GM12878 (cell line): ENCODE data around the gene PPP2R2D.

Experiments used
- BCL11A ChIP-seq: IDR thresholded peaks from 2 replicates; pipeline ENCODE4 v1.6.1; 2011; ENCODE audit warnings: low read depth, low read length
- CHD2 ChIP-seq: IDR thresholded peaks from 2 replicates; pipeline ENCODE4 v1.6.1; 2011; ENCODE audit warnings: low read depth, low read length, improper control_type of control experiment, borderline replicate concordance
- CREM ChIP-seq: IDR thresholded peaks from 2 replicates; pipeline ENCODE4 v1.6.1; 2014; ENCODE audit warnings: antibody characterized with exemption, low read depth
- DPF2 ChIP-seq: fragments of 450-650 bp; IDR thresholded peaks from 2 replicates; pipeline ENCODE4 v1.6.1; 2017; ENCODE audit warnings: mild to moderate bottlenecking
- ESRRA ChIP-seq: IDR thresholded peaks from 2 replicates; pipeline ENCODE4 v1.6.1; 2012; ENCODE audit warnings: mild to moderate bottlenecking, low read length, improper control_type of control experiment
- EZH2 ChIP-seq: IDR thresholded peaks from 2 replicates; pipeline ENCODE4 v1.6.1; 2012; ENCODE audit warnings: low read depth, mild to moderate bottlenecking, control low read depth, inconsistent platforms, low read length, borderline replicate concordance; ENCODE audit not compliant: control insufficient read depth
- NFYB ChIP-seq: IDR thresholded peaks from 2 replicates; pipeline ENCODE4 v1.6.1; 2011; ENCODE audit warnings: low read depth, mild to moderate bottlenecking, low read length, improper control_type of control experiment, moderate library complexity; ENCODE audit not compliant: insufficient read depth
- POLR2A ChIP-seq: IDR thresholded peaks from 2 replicates; pipeline ENCODE4 v1.6.1; 2011; ENCODE audit warnings: low read depth, mild to moderate bottlenecking, low read length
- SIN3A ChIP-seq: IDR thresholded peaks from 2 replicates; pipeline ENCODE4 v1.6.1; 2012; ENCODE audit warnings: low read depth, low read length, improper control_type of control experiment
- TF ChIP-seq, protein P1 (sequence below), 3 experiments: IDR thresholded peaks in 2 of 3; conservative IDR thresholded peaks in 1 of 3; 2 replicates each; pipeline ENCODE4 v1.5.1; 2011; ENCODE audit warnings: low read depth in 3 of 3, low read length in 3 of 3, mild to moderate bottlenecking in 3 of 3, control low read depth in 2 of 3, moderate library complexity in 2 of 3, inconsistent platforms in 1 of 3, mixed read lengths in 1 of 3; ENCODE audit not compliant: control insufficient read depth in 2 of 3, insufficient read depth in 1 of 3; ENCODE audit errors: extremely low read depth in 1 of 3
- TF ChIP-seq, protein P2 (sequence below): IDR thresholded peaks from 2 replicates; pipeline ENCODE4 v1.6.1; 2012; ENCODE audit warnings: low read depth, low read length, improper control_type of control experiment

- TF ChIP-seq, protein P1, sequence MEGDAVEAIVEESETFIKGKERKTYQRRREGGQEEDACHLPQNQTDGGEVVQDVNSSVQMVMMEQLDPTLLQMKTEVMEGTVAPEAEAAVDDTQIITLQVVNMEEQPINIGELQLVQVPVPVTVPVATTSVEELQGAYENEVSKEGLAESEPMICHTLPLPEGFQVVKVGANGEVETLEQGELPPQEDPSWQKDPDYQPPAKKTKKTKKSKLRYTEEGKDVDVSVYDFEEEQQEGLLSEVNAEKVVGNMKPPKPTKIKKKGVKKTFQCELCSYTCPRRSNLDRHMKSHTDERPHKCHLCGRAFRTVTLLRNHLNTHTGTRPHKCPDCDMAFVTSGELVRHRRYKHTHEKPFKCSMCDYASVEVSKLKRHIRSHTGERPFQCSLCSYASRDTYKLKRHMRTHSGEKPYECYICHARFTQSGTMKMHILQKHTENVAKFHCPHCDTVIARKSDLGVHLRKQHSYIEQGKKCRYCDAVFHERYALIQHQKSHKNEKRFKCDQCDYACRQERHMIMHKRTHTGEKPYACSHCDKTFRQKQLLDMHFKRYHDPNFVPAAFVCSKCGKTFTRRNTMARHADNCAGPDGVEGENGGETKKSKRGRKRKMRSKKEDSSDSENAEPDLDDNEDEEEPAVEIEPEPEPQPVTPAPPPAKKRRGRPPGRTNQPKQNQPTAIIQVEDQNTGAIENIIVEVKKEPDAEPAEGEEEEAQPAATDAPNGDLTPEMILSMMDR (IDR thresholded peaks at IDR 0.05 in 2 of 3, conservative IDR thresholded peaks at IDR 0.05 in 1 of 3; ENCODE audit: control insufficient read depth in 2 of 3, extremely low read depth in 1 of 3, insufficient read depth in 1 of 3, low read depth in 3 of 3, low read length in 3 of 3), result no peak
- TF ChIP-seq DPF2 (no peak), ESRRA (no peak), NFYB (no peak), EZH2 (no peak), CHD2 (no peak), POLR2A (no peak), BCL11A (no peak), SIN3A (no peak), CREM (no peak)
- TF ChIP-seq, protein P2, sequence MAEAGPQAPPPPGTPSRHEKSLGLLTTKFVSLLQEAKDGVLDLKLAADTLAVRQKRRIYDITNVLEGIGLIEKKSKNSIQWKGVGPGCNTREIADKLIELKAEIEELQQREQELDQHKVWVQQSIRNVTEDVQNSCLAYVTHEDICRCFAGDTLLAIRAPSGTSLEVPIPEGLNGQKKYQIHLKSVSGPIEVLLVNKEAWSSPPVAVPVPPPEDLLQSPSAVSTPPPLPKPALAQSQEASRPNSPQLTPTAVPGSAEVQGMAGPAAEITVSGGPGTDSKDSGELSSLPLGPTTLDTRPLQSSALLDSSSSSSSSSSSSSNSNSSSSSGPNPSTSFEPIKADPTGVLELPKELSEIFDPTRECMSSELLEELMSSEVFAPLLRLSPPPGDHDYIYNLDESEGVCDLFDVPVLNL, result no peak
Observed at GRCh38 chr10:131931981-131932380, 31.2 kb downstream of the PPP2R2D start.
